Loucy (cell line): ENCODE data around the gene ULBP1.

ENCODE experiments used
- EZH2phosphoT487 ChIP-seq: fragments of 200-600 bp; IDR thresholded peaks from 2 replicates; pipeline ENCODE4 v1.6.1; 2018; ENCODE audit warnings: antibody characterized with exemption, mild to moderate bottlenecking, moderate library complexity, borderline replicate concordance
- TF ChIP-seq, protein P1 (sequence below): fragments of 200-600 bp; sonication (generic); conservative IDR thresholded peaks from 2 replicates; pipeline ENCODE4 v1.5.1; 2014; ENCODE audit warnings: mild to moderate bottlenecking, antibody characterized with exemption, low read length

DNA sequence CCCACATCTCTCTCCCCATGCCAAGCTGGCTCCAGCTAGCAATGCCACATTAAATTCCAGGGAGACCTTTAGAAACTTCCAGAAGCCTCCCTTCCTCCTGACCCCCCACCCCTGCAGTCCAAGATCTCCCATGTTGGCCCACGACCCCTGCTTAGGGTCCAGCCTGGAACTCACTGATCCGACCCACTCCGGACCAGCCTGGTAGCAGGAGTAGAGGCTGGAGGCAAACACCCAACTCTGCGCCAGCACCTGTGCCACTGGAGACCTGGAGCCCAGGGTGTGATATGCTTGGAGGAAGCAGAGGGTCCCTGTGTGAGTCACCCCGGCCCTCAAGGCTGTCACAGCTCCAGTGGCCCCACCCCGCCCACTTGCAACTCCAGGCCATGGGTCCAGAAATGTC is 3.3 kb upstream of the ULBP1 start:
- TF ChIP-seq, protein P1, sequence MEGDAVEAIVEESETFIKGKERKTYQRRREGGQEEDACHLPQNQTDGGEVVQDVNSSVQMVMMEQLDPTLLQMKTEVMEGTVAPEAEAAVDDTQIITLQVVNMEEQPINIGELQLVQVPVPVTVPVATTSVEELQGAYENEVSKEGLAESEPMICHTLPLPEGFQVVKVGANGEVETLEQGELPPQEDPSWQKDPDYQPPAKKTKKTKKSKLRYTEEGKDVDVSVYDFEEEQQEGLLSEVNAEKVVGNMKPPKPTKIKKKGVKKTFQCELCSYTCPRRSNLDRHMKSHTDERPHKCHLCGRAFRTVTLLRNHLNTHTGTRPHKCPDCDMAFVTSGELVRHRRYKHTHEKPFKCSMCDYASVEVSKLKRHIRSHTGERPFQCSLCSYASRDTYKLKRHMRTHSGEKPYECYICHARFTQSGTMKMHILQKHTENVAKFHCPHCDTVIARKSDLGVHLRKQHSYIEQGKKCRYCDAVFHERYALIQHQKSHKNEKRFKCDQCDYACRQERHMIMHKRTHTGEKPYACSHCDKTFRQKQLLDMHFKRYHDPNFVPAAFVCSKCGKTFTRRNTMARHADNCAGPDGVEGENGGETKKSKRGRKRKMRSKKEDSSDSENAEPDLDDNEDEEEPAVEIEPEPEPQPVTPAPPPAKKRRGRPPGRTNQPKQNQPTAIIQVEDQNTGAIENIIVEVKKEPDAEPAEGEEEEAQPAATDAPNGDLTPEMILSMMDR = no peak
- no peak for TF ChIP-seq EZH2phosphoT487
